Gastroesophageal sphincter (tissue), 4 donors: Measurements from ENCODE around the gene OR13J1. TPM values are rescaled to one million over a fixed set of nuclear protein-coding genes. Genes with fewer than 3 reads are reported as not detected.

Source experiments
- ATAC-seq: fragments of 150-250 bp; one replicate; pipeline ENCODE4 v1.9.1; 2016; ENCODE audit warnings: mild to moderate bottlenecking, moderate library complexity
- H3K27ac ChIP-seq, 4 donors: fragments of 200-600 bp; sonication (generic) in 3 of 4; 1 replicate in 3 of 4; 2 replicates in 1 of 4; pipeline ENCODE4 v1.5.1; 2016 to 2019
- H3K27me3 ChIP-seq: fragments of 200-600 bp; sonication (generic); one replicate; pipeline ENCODE4 v1.5.1; 2019
- H3K36me3 ChIP-seq, 2 donors: fragments of 200-600 bp; sonication (generic); one replicate each; pipeline ENCODE4 v1.5.1; 2019; ENCODE audit warnings: control low read depth in 1 of 2
- H3K4me1 ChIP-seq, 3 donors: fragments of 200-600 bp; sonication (generic); 1 replicate in 2 of 3; 2 replicates in 1 of 3; pipeline ENCODE4 v1.5.1; 2016 to 2019; ENCODE audit warnings: control low read depth in 2 of 3
- H3K4me3 ChIP-seq, 2 donors: fragments of 200-600 bp; sonication (generic); one replicate each; pipeline ENCODE4 v1.5.1; 2019; ENCODE audit warnings: mild to moderate bottlenecking in 1 of 2, moderate library complexity in 1 of 2
- H3K9me3 ChIP-seq, 3 donors: fragments of 200-600 bp; sonication (generic); one replicate each; pipeline ENCODE4 v1.5.1; 2017 to 2019; ENCODE audit warnings: control low read depth in 2 of 3
- EP300 ChIP-seq: sonication (generic); formaldehyde crosslinking; IDR thresholded peaks from one replicate; pipeline ENCODE4 v1.6.1; 2017; ENCODE audit warnings: antibody characterized with exemption, mild to moderate bottlenecking
- POLR2A ChIP-seq, 2 donors: fragments of 450-650 bp; IDR thresholded peaks; one replicate each; pipeline ENCODE4 v1.6.1; 2017; ENCODE audit warnings: antibody characterized with exemption in 2 of 2, mild to moderate bottlenecking in 2 of 2, moderate library complexity in 1 of 2
- POLR2AphosphoS5 ChIP-seq: sonication (generic); formaldehyde crosslinking; IDR thresholded peaks from one replicate; pipeline ENCODE4 v1.6.1; 2017; ENCODE audit warnings: antibody characterized with exemption
- WGBS, 2 donors: methylation state at CpG; one replicate each; pipeline ENCODE4 v1.1.5; 2018; ENCODE audit warnings: low coverage in 1 of 2; 5-methylcytosine and 5-hydroxymethylcytosine counted together
- total RNA-seq, 4 donors: library from RNA; depleted of rRNA; stranded (reverse); fragments of >200 nt; gene quantifications; one replicate each; pipeline ENCODE4 v1.1.0, GENCODE V29; 2016
- TF ChIP-seq, protein P1 (sequence below), 4 experiments: fragments of 200-600 bp in 2 of 4; fragments of 450-650 bp in 2 of 4; sonication (generic) in 1 of 4; IDR thresholded peaks; one replicate each; pipeline ENCODE4 v1.5.1; 2017 to 2019; ENCODE audit warnings: antibody characterized with exemption in 4 of 4, mild to moderate bottlenecking in 2 of 4, moderate library complexity in 2 of 4

The OR13J1 gene
- total RNA-seq, 4 donors from 2014 or later, result not detected

GRCh38 chr9:35907711-35908503 is 37.7 kb upstream of the OR13J1 start:
- peak overlapping the region in 1 of 2 donors; percentile 45 for H3K4me3 ChIP-seq
- 28 to 52% methylated on average over 4 to 10 of the region's 13 CpGs for WGBS, 2 donors
- H3K9me3 ChIP-seq, result no peaks in the 10 kb centered on the region
- peak; percentile 82 for ATAC-seq
- H3K36me3 ChIP-seq, result no peaks in the 10 kb centered on the region
- H3K27ac ChIP-seq, result peak overlapping the region; percentile 82 to 96 (median 90)
- no peaks in the 10 kb centered on the region for H3K27me3 ChIP-seq
- peaks cover 25 to 97% (median 69%) of the 10 kb centered on the region in 3 donors for H3K4me1 ChIP-seq
- TF ChIP-seq POLR2A (IDR thresholded peaks at IDR 0.05) (peak in 1 of 2 donors; percentile 14), EP300 (no peak), POLR2AphosphoS5 (peak; percentile 81)
- TF ChIP-seq, protein P1, sequence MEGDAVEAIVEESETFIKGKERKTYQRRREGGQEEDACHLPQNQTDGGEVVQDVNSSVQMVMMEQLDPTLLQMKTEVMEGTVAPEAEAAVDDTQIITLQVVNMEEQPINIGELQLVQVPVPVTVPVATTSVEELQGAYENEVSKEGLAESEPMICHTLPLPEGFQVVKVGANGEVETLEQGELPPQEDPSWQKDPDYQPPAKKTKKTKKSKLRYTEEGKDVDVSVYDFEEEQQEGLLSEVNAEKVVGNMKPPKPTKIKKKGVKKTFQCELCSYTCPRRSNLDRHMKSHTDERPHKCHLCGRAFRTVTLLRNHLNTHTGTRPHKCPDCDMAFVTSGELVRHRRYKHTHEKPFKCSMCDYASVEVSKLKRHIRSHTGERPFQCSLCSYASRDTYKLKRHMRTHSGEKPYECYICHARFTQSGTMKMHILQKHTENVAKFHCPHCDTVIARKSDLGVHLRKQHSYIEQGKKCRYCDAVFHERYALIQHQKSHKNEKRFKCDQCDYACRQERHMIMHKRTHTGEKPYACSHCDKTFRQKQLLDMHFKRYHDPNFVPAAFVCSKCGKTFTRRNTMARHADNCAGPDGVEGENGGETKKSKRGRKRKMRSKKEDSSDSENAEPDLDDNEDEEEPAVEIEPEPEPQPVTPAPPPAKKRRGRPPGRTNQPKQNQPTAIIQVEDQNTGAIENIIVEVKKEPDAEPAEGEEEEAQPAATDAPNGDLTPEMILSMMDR (IDR thresholded peaks at IDR 0.05), result no peak

DNA sequence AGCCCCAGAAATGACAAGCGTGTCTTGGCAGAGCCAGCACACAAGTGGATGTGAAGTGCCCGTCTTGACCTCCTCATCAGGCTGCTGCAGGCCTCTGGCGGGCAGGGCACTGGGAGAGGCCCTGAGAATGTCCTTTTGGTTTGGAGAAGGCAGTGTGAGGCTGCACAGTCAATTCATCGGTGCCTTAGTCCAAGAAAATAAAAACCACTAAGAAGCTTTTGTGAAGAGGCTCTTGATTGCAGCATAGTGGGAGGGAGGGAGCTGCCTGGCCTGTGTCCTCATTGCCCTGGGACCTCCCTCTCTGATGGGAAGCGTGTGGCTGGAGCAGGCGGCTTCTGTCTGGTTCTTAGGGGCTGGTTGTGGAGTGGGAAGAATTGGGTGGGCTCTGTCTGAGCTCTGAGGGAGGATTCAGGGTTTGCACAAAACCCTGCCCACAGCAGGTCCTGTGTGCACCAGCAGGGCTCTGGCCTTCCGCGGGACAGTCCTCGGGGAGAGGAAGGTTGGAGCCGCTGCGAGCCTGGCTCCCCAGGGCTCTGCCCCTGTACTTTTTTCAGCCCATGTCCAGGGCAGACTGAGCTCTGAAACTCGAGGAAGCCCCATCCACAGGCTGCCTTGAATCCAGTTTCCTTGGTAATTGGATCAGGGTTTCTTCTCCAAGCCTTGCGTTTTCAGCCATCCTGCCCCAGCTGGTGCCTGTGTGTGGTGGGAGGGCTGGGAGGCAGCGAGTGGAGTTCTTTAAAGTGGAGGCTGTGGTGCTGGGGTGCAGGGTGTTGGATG is 36.9 kb upstream of the OR13J1 start:
- H3K27ac ChIP-seq, result peak overlapping the region; percentile 82 to 96 (median 90)
- H3K4me1 ChIP-seq, result peaks cover 25 to 91% (median 69%) of the 10 kb centered on the region in 3 donors
- H3K9me3 ChIP-seq, result no peaks in the 10 kb centered on the region
- peak in 1 of 2 donors; percentile 37 for TF ChIP-seq POLR2A (IDR thresholded peaks at IDR 0.05)
- TF ChIP-seq, protein P1 (IDR thresholded peaks at IDR 0.05), result peak in 2 of 4 experiments; percentile 14 to 31
- TF ChIP-seq EP300, result no peak
- TF ChIP-seq POLR2AphosphoS5, result peak; percentile 82
- peak overlapping the region in 1 of 2 donors; percentile 45 for H3K4me3 ChIP-seq
- H3K27me3 ChIP-seq, result no peaks in the 10 kb centered on the region
- WGBS, 2 donors, result 28% methylated on average over 2 of the region's 14 CpGs; no CpG with 5 or more reads in 1 of the 2 donors
- H3K36me3 ChIP-seq, result no peaks in the 10 kb centered on the region
- peak; percentile 67 for ATAC-seq

GRCh38 chr9:35905912-35906679 is 35.9 kb upstream of the OR13J1 start, which contains the start of gene HRCT1:
Gene HRCT1 (plus strand): TSS chr9:35906202. CDS start chr9:35906288, 86 bp downstream.
- ATAC-seq, result peak; percentile 75
- 19 to 20% methylated on average over 2 to 7 of the region's 30 CpGs for WGBS, 2 donors
- no peaks in the 10 kb centered on the region for H3K9me3 ChIP-seq
- no peaks in the 10 kb centered on the region for H3K36me3 ChIP-seq
- no peaks in the 10 kb centered on the region for H3K27me3 ChIP-seq
- H3K4me3 ChIP-seq, result peak within 1 kb of the TSS in 1 of 2 donors; percentile 45
- TF ChIP-seq EP300, result no peak
- peak; percentile 47 to 50 for TF ChIP-seq POLR2A (IDR thresholded peaks at IDR 0.05)
- TF ChIP-seq, protein P1 (IDR thresholded peaks at IDR 0.05), result peak in 1 of 4 experiments; percentile 3
- peak; percentile 90 for TF ChIP-seq POLR2AphosphoS5
- peaks cover 25 to 81% (median 68%) of the 10 kb centered on the region in 3 donors for H3K4me1 ChIP-seq
- peak within 1 kb of the TSS; percentile 82 to 96 (median 90) for H3K27ac ChIP-seq

DNA sequence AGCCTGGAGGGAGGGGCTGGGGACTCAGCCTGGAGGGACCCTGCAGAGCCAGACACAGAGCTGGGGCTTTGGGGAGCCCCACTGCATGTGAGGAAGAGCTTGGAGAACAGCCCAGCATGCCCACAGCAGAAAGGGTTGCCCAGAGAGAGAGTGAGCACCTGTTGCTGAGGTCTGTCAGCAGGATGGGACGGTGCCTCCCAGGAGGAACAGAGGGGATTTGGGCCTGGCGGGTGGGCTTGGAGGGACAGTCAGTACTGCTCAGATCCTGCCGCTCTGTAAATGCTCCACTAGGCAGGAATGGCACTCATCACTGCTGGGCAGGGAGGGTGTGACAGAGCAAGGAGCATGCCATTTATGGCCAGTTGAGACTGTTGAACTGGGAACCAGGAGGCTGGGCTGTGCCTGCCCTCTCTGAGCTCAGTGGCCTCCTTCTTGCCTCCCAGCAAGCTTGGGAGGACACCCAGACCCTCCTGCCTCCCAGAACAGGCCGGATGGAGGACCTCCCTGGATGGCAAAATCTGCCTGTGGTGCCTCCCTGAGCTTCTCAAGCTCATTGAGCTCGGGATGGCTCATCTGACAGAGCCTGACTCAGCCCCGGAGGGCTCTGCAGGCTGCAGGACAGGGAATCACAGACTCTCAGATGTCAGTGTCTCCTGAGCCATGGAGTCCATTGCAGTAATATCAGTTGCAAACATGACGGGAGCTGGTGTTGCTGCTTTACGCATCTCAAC is 35.0 kb upstream of the OR13J1 start:
- H3K4me1 ChIP-seq, result peaks cover 25 to 72% (median 59%) of the 10 kb centered on the region in 3 donors
- WGBS, 2 donors, result 93 to 100% methylated on average over 1 to 3 of the region's 8 CpGs

More for the DNA sequence above, 35.0 kb upstream of the OR13J1 start:
- Histone ChIP-seq H3K4me3 (peak overlapping the region in 1 of 2 donors; percentile 45), H3K9me3 (no peaks in the 10 kb centered on the region), H3K27me3 (no peaks in the 10 kb centered on the region), H3K36me3 (no peaks in the 10 kb centered on the region), H3K27ac (peak overlapping the region; percentile 82 to 96 (median 90))
- no peak for ATAC-seq
- TF ChIP-seq EP300 (no peak), POLR2AphosphoS5 (no peak), POLR2A (IDR thresholded peaks at IDR 0.05) (no peak)
- TF ChIP-seq, protein P1 (IDR thresholded peaks at IDR 0.05), result no peak
